ENCODE measurements around the gene SMIM21. TPM values are rescaled to one million over a fixed set of nuclear protein-coding genes. Genes with fewer than 3 reads are reported as not detected.

SMIM21 gene
- total RNA-seq = not detected
- not detected for polyA plus RNA-seq
- long read RNA-seq, donor 1 = 0 reads
- long read RNA-seq, donor 2 = 0 reads

- Histone ChIP-seq H3K4me1 (ENCODE audit: control insufficient read depth in 1 of 2, insufficient read depth in 2 of 2, low read length in 2 of 2) (no peaks in the 10 kb centered on the region), H3K4me3 (ENCODE audit: low read length in 2 of 2) (no peak within 1 kb of the TSS), H3K36me3 (ENCODE audit: control insufficient read depth in 1 of 2, insufficient read depth in 2 of 2, low read length in 1 of 2) (no peaks in the 10 kb centered on the region), H3K27me3 (ENCODE audit: control insufficient read depth in 1 of 2, insufficient read depth in 2 of 2, low read length in 1 of 2) (no peaks in the 10 kb centered on the region), H3K27ac (ENCODE audit: low read depth in 1 of 2, low read length in 2 of 2) (no peak within 1 kb of the TSS), H3K9me3 (ENCODE audit: control insufficient read depth, low read length) (no peaks in the 10 kb centered on the region)
- intact Hi-C loops (cut with DNase I) = no loop called here
- WGBS, 2 donors = 81 to 83% methylated on average over 4 of the region's 4 CpGs
- ATAC-seq (ENCODE audit: low FRiP score) (no peak), DNase-seq (no peak)
Measured at GRCh38 chr18:75427603-75428002, at the start of gene SMIM21. Gene SMIM21 (minus strand): TSS chr18:75427703. CDS start chr18:75427563, 140 bp downstream.

- no peaks in the 10 kb centered on the region for H3K9me3 ChIP-seq (ENCODE audit: control insufficient read depth, low read length)
- no peaks in the 10 kb centered on the region for H3K36me3 ChIP-seq (ENCODE audit: control insufficient read depth in 1 of 2, insufficient read depth in 2 of 2, low read length in 1 of 2)
- no peaks in the 10 kb centered on the region for H3K27me3 ChIP-seq (ENCODE audit: control insufficient read depth in 1 of 2, insufficient read depth in 2 of 2, low read length in 1 of 2)
- ATAC-seq (ENCODE audit: low FRiP score) = no peak
- DNase-seq = no peak
- no peak overlapping the region for H3K4me3 ChIP-seq (ENCODE audit: low read length in 2 of 2)
- intact Hi-C loops (cut with DNase I) = loop anchor here in 1 of 2 donors (5.0 to 10.0 kb wide), 2 partner anchors 340 to 818 kb away; no protein-coding TSS in a partner anchor
- no peak overlapping the region for H3K27ac ChIP-seq (ENCODE audit: low read depth in 1 of 2, low read length in 2 of 2)
- no peaks in the 10 kb centered on the region for H3K4me1 ChIP-seq (ENCODE audit: control insufficient read depth in 1 of 2, insufficient read depth in 2 of 2, low read length in 2 of 2)
- WGBS, 2 donors = 49 to 51% methylated on average over 2 of the region's 2 CpGs
Measured at GRCh38 chr18:75475228-75475627, 47.7 kb upstream of the SMIM21 start.

- WGBS, 2 donors = 20% methylated on average over 2 of the region's 2 CpGs
Measured at GRCh38 chr18:75474332-75474731, 46.8 kb upstream of the SMIM21 start.

GRCh38 chr18:75473316-75473715 is 45.8 kb upstream of the SMIM21 start:
- H3K4me1 ChIP-seq (ENCODE audit: control insufficient read depth in 1 of 2, insufficient read depth in 2 of 2, low read length in 2 of 2) = no peaks in the 10 kb centered on the region
- 62 to 66% methylated on average over 4 of the region's 4 CpGs for WGBS, 2 donors
- H3K27me3 ChIP-seq (ENCODE audit: control insufficient read depth in 1 of 2, insufficient read depth in 2 of 2, low read length in 1 of 2) = no peaks in the 10 kb centered on the region
- ATAC-seq (ENCODE audit: low FRiP score) (no peak), DNase-seq (no peak)
- H3K36me3 ChIP-seq (ENCODE audit: control insufficient read depth in 1 of 2, insufficient read depth in 2 of 2, low read length in 1 of 2) = no peaks in the 10 kb centered on the region
- no peak overlapping the region for H3K4me3 ChIP-seq (ENCODE audit: low read length in 2 of 2)
- intact Hi-C loops (cut with DNase I) = loop anchor here in 1 of 2 donors (10.0 kb wide), 1 partner anchor 339 kb away; no protein-coding TSS in a partner anchor
- H3K27ac ChIP-seq (ENCODE audit: low read depth in 1 of 2, low read length in 2 of 2) = no peak overlapping the region
- H3K9me3 ChIP-seq (ENCODE audit: control insufficient read depth, low read length) = no peaks in the 10 kb centered on the region

More at GRCh38 chr18:75474332-75474731, 46.8 kb upstream of the SMIM21 start:
- intact Hi-C loops (cut with DNase I) = loop anchor here in 1 of 2 donors (10.0 kb wide), 1 partner anchor 340 kb away; no protein-coding TSS in a partner anchor
- H3K27me3 ChIP-seq (ENCODE audit: control insufficient read depth in 1 of 2, insufficient read depth in 2 of 2, low read length in 1 of 2) = no peaks in the 10 kb centered on the region
- DNase-seq (no peak), ATAC-seq (ENCODE audit: low FRiP score) (no peak)
- no peaks in the 10 kb centered on the region for H3K9me3 ChIP-seq (ENCODE audit: control insufficient read depth, low read length)
- no peaks in the 10 kb centered on the region for H3K36me3 ChIP-seq (ENCODE audit: control insufficient read depth in 1 of 2, insufficient read depth in 2 of 2, low read length in 1 of 2)
- H3K4me1 ChIP-seq (ENCODE audit: control insufficient read depth in 1 of 2, insufficient read depth in 2 of 2, low read length in 2 of 2) = no peaks in the 10 kb centered on the region
- H3K27ac ChIP-seq (ENCODE audit: low read depth in 1 of 2, low read length in 2 of 2) = no peak overlapping the region
- H3K4me3 ChIP-seq (ENCODE audit: low read length in 2 of 2) = no peak overlapping the region

GRCh38 chr18:75472906-75473305 is 45.4 kb upstream of the SMIM21 start:
- Histone ChIP-seq H3K36me3 (ENCODE audit: control insufficient read depth in 1 of 2, insufficient read depth in 2 of 2, low read length in 1 of 2) (no peaks in the 10 kb centered on the region), H3K27me3 (ENCODE audit: control insufficient read depth in 1 of 2, insufficient read depth in 2 of 2, low read length in 1 of 2) (no peaks in the 10 kb centered on the region), H3K27ac (ENCODE audit: low read depth in 1 of 2, low read length in 2 of 2) (no peak overlapping the region), H3K9me3 (ENCODE audit: control insufficient read depth, low read length) (no peaks in the 10 kb centered on the region), H3K4me3 (ENCODE audit: low read length in 2 of 2) (no peak overlapping the region), H3K4me1 (ENCODE audit: control insufficient read depth in 1 of 2, insufficient read depth in 2 of 2, low read length in 2 of 2) (no peaks in the 10 kb centered on the region)
- ATAC-seq (ENCODE audit: low FRiP score) (no peak), DNase-seq (no peak)
- WGBS, 2 donors = 78% methylated on average over 5 of the region's 5 CpGs
- intact Hi-C loops (cut with DNase I) = loop anchor here in 1 of 2 donors (10.0 kb wide), 1 partner anchor 338 kb away; no protein-coding TSS in a partner anchor

GRCh38 chr18:75472396-75472795 is 44.9 kb upstream of the SMIM21 start:
- Histone ChIP-seq H3K4me3 (ENCODE audit: low read length in 2 of 2) (no peak overlapping the region), H3K27ac (ENCODE audit: low read depth in 1 of 2, low read length in 2 of 2) (no peak overlapping the region), H3K4me1 (ENCODE audit: control insufficient read depth in 1 of 2, insufficient read depth in 2 of 2, low read length in 2 of 2) (no peaks in the 10 kb centered on the region), H3K27me3 (ENCODE audit: control insufficient read depth in 1 of 2, insufficient read depth in 2 of 2, low read length in 1 of 2) (no peaks in the 10 kb centered on the region), H3K9me3 (ENCODE audit: control insufficient read depth, low read length) (no peaks in the 10 kb centered on the region), H3K36me3 (ENCODE audit: control insufficient read depth in 1 of 2, insufficient read depth in 2 of 2, low read length in 1 of 2) (no peaks in the 10 kb centered on the region)
- 84 to 86% methylated on average over 7 of the region's 7 CpGs for WGBS, 2 donors
- DNase-seq (no peak), ATAC-seq (ENCODE audit: low FRiP score) (no peak)
- intact Hi-C loops (cut with DNase I) = loop anchor here in 1 of 2 donors (10.0 kb wide), 1 partner anchor 338 kb away; no protein-coding TSS in a partner anchor

GRCh38 chr18:75471850-75472249 is 44.3 kb upstream of the SMIM21 start:
- Histone ChIP-seq H3K36me3 (ENCODE audit: control insufficient read depth in 1 of 2, insufficient read depth in 2 of 2, low read length in 1 of 2) (no peaks in the 10 kb centered on the region), H3K27ac (ENCODE audit: low read depth in 1 of 2, low read length in 2 of 2) (no peak overlapping the region), H3K4me1 (ENCODE audit: control insufficient read depth in 1 of 2, insufficient read depth in 2 of 2, low read length in 2 of 2) (no peaks in the 10 kb centered on the region), H3K9me3 (ENCODE audit: control insufficient read depth, low read length) (no peaks in the 10 kb centered on the region), H3K4me3 (ENCODE audit: low read length in 2 of 2) (no peak overlapping the region), H3K27me3 (ENCODE audit: control insufficient read depth in 1 of 2, insufficient read depth in 2 of 2, low read length in 1 of 2) (no peaks in the 10 kb centered on the region)
- WGBS, 2 donors = 83 to 84% methylated on average over 9 of the region's 9 CpGs
- DNase-seq (no peak), ATAC-seq (ENCODE audit: low FRiP score) (no peak)
- intact Hi-C loops (cut with DNase I) = loop anchor here in 1 of 2 donors (10.0 kb wide), 1 partner anchor 337 kb away; no protein-coding TSS in a partner anchor

GRCh38 chr18:75467851-75468250 is 40.3 kb upstream of the SMIM21 start:
- Histone ChIP-seq H3K9me3 (ENCODE audit: control insufficient read depth, low read length) (no peaks in the 10 kb centered on the region), H3K27me3 (ENCODE audit: control insufficient read depth in 1 of 2, insufficient read depth in 2 of 2, low read length in 1 of 2) (no peaks in the 10 kb centered on the region), H3K36me3 (ENCODE audit: control insufficient read depth in 1 of 2, insufficient read depth in 2 of 2, low read length in 1 of 2) (no peaks in the 10 kb centered on the region), H3K27ac (ENCODE audit: low read depth in 1 of 2, low read length in 2 of 2) (no peak overlapping the region), H3K4me3 (ENCODE audit: low read length in 2 of 2) (no peak overlapping the region), H3K4me1 (ENCODE audit: control insufficient read depth in 1 of 2, insufficient read depth in 2 of 2, low read length in 2 of 2) (no peaks in the 10 kb centered on the region)
- DNase-seq (no peak), ATAC-seq (ENCODE audit: low FRiP score) (no peak)
- WGBS, 2 donors = 72 to 73% methylated on average over 5 of the region's 5 CpGs
- intact Hi-C loops (cut with DNase I) = no loop called here

GRCh38 chr18:75467281-75467795 is 39.8 kb upstream of the SMIM21 start:
- DNase-seq (no peak), ATAC-seq (ENCODE audit: low FRiP score) (no peak)
- H3K4me1 ChIP-seq (ENCODE audit: control insufficient read depth in 1 of 2, insufficient read depth in 2 of 2, low read length in 2 of 2) = no peaks in the 10 kb centered on the region
- no peaks in the 10 kb centered on the region for H3K9me3 ChIP-seq (ENCODE audit: control insufficient read depth, low read length)
- no peaks in the 10 kb centered on the region for H3K36me3 ChIP-seq (ENCODE audit: control insufficient read depth in 1 of 2, insufficient read depth in 2 of 2, low read length in 1 of 2)
- no peak overlapping the region for H3K27ac ChIP-seq (ENCODE audit: low read depth in 1 of 2, low read length in 2 of 2)
- 75 to 84% methylated on average over 12 of the region's 12 CpGs for WGBS, 2 donors
- no peak overlapping the region for H3K4me3 ChIP-seq (ENCODE audit: low read length in 2 of 2)
- no peaks in the 10 kb centered on the region for H3K27me3 ChIP-seq (ENCODE audit: control insufficient read depth in 1 of 2, insufficient read depth in 2 of 2, low read length in 1 of 2)
- intact Hi-C loops (cut with DNase I) = no loop called here
